ENCODE measurements around the gene BTN2A1.
"Not testable (repeated sequence)": the region's sequence is repeated elsewhere in the genome, so short reads cannot be mapped to it uniquely, and the experiment has no call there.

Gene BTN2A1

GRCh38 chr6:26497610-26498009 is 39.9 kb downstream of the BTN2A1 start:
- DNase-seq = no peak

DNA sequence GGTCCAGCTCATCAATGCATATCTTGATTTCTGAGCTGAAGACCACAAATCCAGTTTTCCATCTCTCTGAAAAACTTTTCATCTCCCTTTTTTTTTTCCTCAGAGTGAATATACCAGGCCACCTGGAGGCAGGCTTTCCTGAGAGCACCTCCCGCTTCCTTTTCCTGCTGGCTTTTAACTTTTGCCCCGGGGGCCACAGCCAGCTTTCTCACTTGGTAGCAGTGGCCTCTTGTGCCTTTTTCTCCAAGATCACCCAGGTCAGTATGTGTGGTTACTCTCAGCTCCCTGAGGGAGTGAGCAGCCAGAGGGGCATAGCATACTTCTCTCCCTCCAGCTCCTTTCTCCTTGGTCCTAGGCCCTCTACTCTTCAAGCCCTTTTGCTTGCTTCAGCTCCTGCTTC is 42.3 kb downstream of the BTN2A1 start, which contains the start of gene BTN1A1:
TSS of gene BTN1A1 (plus strand) at position 202 of the 400 bp plus-strand sequence. CDS start 984 bp downstream, outside the sequence.
- no peak for DNase-seq

- peak; percentile 61 for DNase-seq
Observed at GRCh38 chr6:26501482-26501986, 43.8 kb downstream of the BTN2A1 start.

DNA sequence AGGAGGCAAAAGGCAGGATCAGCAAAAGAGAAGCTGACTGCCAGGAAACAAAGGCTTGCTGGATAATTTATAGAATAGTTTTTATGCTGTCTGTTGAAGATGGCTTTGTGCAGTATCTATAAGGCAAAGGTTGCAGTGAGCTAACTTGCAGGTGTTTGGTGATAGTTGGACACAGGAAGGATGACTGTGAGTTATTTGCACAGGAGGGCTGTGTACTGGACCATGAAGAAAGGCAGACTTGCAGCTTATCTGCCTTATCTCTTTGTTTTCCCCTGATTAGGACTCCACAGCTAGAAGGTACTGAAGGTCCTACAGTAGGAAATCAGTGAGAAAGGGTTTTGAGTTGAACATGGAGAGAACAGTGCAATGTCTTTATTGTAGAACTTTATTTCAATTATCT is 44.4 kb downstream of the BTN2A1 start:
- DNase-seq = no peak

- no peak for DNase-seq
Observed at GRCh38 chr6:26502626-26503025, 44.9 kb downstream of the BTN2A1 start.

GRCh38 chr6:26507658-26508057 is 49.9 kb downstream of the BTN2A1 start:
- no peak for DNase-seq

- DNase-seq = not testable (repeated sequence)
Observed at GRCh38 chr6:26511033-26511432, 53.3 kb downstream of the BTN2A1 start.

GRCh38 chr6:26514984-26515383 is 57.2 kb downstream of the BTN2A1 start:
- DNase-seq = no peak

DNA sequence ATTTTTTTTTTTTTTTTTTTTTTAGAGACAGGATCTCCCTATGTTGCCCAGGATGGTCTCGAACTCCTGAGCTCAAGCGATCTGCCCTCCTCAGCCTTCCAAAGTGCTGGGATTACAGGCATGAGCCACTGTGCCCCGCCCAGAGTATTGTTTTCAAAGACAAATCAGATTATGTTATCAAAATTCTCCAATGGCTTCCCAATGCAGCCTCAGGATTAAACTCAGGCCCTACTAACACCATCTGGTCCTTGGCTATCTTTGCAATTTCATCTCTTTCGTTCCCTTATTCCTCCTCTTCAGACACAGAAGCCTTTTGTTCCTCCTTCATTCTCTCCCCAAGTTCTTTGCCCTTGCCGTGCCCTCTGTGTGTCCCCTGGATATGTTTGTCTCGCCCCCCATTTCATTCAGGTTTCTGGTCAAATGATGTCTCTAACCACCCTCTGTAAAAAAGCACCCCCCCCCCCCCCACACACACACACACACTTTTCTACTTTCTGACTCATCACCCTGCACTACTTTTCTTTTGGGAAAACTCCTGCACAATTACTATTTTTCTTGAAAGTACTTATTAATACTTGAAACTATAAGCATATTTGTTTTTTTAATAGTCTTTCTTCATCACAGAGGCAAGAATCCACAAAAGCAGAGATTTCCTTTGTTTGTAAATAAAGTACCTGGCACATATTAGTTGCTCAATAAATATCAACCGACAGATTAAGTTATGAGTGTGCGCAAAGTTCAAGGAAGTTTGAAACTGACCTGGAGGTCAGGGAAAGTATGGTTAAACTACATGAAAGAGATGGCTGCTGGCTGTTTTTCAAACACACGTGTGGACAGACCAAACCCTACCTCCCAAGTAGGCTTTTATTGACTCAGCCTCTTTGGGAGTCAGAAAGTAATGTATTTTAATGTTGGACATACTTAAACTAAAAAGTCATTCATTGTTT is 59.0 kb downstream of the BTN2A1 start:
- no peak for DNase-seq

Data from CD4-positive, alpha-beta T cell treated with Interleukin-17A for 4 hours (primary cell).